ENCODE results near the gene CRX.

- no peak for TF ChIP-seq CTCF (conservative IDR thresholded peaks at IDR 0.05 in 1 of 2, IDR thresholded peaks at IDR 0.05 in 1 of 2; ENCODE audit: extremely low read depth in 1 of 2, insufficient read depth in 1 of 2, low read depth in 1 of 2, low read length in 2 of 2)
- no peak for TF ChIP-seq EZH2 (IDR thresholded peaks at IDR 0.05; ENCODE audit: borderline replicate concordance, low read length)
Measured at GRCh38 chr19:47839411-47839810, 17.7 kb downstream of the CRX start.
